Measurements from ENCODE around the gene ALG2. TPM values are rescaled to one million over a fixed set of nuclear protein-coding genes. Genes with fewer than 3 reads are reported as not detected.

Gene ALG2
- total RNA-seq, 1 donor from 2014 or later, result 39.0 TPM

- peaks cover 1% of the 10 kb centered on the region for H3K36me3 Mint-ChIP-seq (ENCODE audit: insufficient read depth)
- no peak overlapping the region for H3K4me3 Mint-ChIP-seq (ENCODE audit: low read depth)
- H3K9me3 Mint-ChIP-seq (ENCODE audit: low read depth), result no peaks in the 10 kb centered on the region
- H3K4me1 Mint-ChIP-seq (ENCODE audit: low read depth), result peaks cover 35% of the 10 kb centered on the region
- no peak for DNase-seq (ENCODE audit: low spot score, unreplicated experiment)
- TF ChIP-seq CTCF (IDR thresholded peaks at IDR 0.05; ENCODE audit: unreplicated experiment), result no peak
- H3K27me3 Mint-ChIP-seq, result no peaks in the 10 kb centered on the region
- peak overlapping the region; percentile 1 for H3K27ac Mint-ChIP-seq
These were observed 39.4 kb downstream of the ALG2 start for GRCh38 chr9:99182356-99182755.

- no peak for DNase-seq (ENCODE audit: low spot score, unreplicated experiment)
- Mint-ChIP-seq H3K27ac (no peak overlapping the region), H3K36me3 (ENCODE audit: insufficient read depth) (peaks cover 1% of the 10 kb centered on the region), H3K4me1 (ENCODE audit: low read depth) (peaks cover 40% of the 10 kb centered on the region), H3K27me3 (no peaks in the 10 kb centered on the region), H3K4me3 (ENCODE audit: low read depth) (no peak overlapping the region), H3K9me3 (ENCODE audit: low read depth) (no peaks in the 10 kb centered on the region)
- no peak for TF ChIP-seq CTCF (IDR thresholded peaks at IDR 0.05; ENCODE audit: unreplicated experiment)
These were observed 40.1 kb downstream of the ALG2 start for GRCh38 chr9:99181621-99182020.

- Mint-ChIP-seq H3K9me3 (ENCODE audit: low read depth) (no peaks in the 10 kb centered on the region), H3K36me3 (ENCODE audit: insufficient read depth) (peaks cover 1% of the 10 kb centered on the region), H3K4me3 (ENCODE audit: low read depth) (no peak overlapping the region), H3K4me1 (ENCODE audit: low read depth) (peaks cover 45% of the 10 kb centered on the region), H3K27me3 (no peaks in the 10 kb centered on the region), H3K27ac (no peak overlapping the region)
- no peak for DNase-seq (ENCODE audit: low spot score, unreplicated experiment)
- no peak for TF ChIP-seq CTCF (IDR thresholded peaks at IDR 0.05; ENCODE audit: unreplicated experiment)
These were observed 40.5 kb downstream of the ALG2 start for GRCh38 chr9:99181206-99181605.

- Mint-ChIP-seq H3K36me3 (ENCODE audit: insufficient read depth) (peaks cover 1% of the 10 kb centered on the region), H3K4me3 (ENCODE audit: low read depth) (no peak overlapping the region), H3K9me3 (ENCODE audit: low read depth) (no peaks in the 10 kb centered on the region), H3K27me3 (no peaks in the 10 kb centered on the region), H3K4me1 (ENCODE audit: low read depth) (peaks cover 47% of the 10 kb centered on the region), H3K27ac (no peak overlapping the region)
- no peak for DNase-seq (ENCODE audit: low spot score, unreplicated experiment)
- TF ChIP-seq CTCF (IDR thresholded peaks at IDR 0.05; ENCODE audit: unreplicated experiment), result no peak
These were observed 41.1 kb downstream of the ALG2 start for GRCh38 chr9:99180662-99181061.

- Mint-ChIP-seq H3K4me1 (ENCODE audit: low read depth) (peaks cover 49% of the 10 kb centered on the region), H3K27ac (no peak overlapping the region), H3K36me3 (ENCODE audit: insufficient read depth) (peaks cover 1% of the 10 kb centered on the region), H3K4me3 (ENCODE audit: low read depth) (no peak overlapping the region), H3K9me3 (ENCODE audit: low read depth) (no peaks in the 10 kb centered on the region), H3K27me3 (no peaks in the 10 kb centered on the region)
- no peak for DNase-seq (ENCODE audit: low spot score, unreplicated experiment)
- TF ChIP-seq CTCF (IDR thresholded peaks at IDR 0.05; ENCODE audit: unreplicated experiment), result no peak
These were observed 41.5 kb downstream of the ALG2 start for GRCh38 chr9:99180199-99180598.
